NCI-H187 (cell line): ENCODE measurements around the gene SBNO1.
"Not testable (repeated sequence)": the region's sequence is repeated elsewhere in the genome, so short reads cannot be mapped to it uniquely, and the experiment has no call there.

Source experiments
- DNase-seq, 2 experiments: peaks; one replicate each; lab custom pipeline; 2025; lab: John Stamatoyannopoulos, UW

Gene SBNO1

DNA sequence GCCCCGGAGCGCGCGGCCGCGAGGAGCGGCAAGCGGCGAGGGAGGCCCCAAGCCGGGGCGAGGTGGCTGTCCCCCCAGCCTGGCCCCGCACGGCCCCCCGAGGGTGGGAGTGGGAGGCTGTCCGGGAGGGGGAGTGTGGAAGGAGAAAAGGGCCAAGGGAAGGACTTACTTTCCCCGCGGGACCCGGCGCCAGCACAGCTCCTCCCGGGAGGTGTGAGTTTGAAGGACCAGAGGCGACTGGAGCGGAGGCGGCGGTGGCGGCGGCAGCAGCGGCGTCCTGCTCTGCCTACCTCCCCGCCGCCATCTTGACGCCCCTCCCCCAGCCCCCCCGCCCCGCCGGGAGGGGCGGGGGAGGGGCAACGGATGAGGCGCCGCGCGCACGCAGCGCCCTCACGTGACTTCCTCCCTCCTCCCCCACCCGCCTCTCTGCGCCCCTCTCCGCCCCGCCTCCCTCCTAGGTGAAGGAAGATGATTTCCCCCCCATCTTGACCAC, at the start of gene SBNO1:
SBNO1 (minus strand) TSS at position 316 of the 493 bp plus-strand sequence. CDS start 14,406 bp downstream, outside the sequence.
- peak; percentile 94 to 95 for DNase-seq

DNA sequence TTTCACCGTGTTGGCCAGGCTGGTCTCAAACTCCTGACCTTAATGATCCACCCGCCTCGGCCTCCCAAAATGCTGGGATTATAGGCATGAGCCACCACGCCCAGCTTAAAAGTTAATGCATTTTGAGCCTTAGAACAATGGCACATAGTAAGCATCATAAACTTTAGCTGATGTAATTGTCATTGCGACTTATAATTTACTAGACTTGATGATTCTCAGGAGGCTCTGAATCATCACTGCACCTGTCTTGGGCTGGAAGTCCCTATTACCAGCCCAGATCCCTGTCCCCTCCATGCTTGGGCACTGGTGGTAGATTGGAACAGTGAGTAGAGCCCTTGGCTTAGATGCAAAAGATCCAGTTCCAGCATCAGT, 45.4 kb upstream of the SBNO1 start:
- no peak for DNase-seq

DNA sequence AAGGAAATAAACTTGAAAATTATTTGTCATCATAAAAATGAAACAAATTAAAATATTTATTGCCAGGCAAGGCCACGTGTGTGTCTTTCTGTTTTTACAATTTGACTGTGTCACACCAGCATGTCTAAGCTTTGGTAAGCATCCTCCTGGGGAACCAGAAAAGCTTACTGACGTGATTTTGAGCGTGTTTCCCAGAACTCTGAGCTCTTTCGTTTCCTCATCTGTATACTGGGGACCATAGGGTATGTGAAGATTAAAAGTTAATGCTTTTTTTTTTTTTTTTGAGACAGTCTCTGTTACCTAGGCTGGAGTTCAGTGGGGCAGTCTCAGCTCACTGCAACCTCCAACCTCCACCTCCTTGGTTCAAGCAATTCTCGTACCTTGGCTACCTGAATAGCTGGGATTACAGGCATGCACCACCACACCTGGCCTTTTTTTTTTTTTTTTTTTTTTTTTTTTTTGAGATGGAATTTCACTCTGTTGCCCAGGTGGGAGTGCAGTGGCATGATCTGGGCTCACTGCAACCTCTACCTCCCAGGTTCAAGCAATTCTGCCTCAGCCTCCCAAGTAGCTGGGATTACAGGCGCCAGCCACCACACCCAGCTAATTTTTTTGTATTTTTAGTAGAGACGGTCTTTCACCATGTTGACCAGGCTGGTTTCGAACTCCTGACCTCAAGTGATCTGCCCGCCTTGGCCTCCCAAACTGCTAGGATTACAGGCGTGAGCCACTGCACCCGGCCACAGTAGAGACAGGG, 44.8 kb upstream of the SBNO1 start:
- not testable (repeated sequence) for DNase-seq

DNA sequence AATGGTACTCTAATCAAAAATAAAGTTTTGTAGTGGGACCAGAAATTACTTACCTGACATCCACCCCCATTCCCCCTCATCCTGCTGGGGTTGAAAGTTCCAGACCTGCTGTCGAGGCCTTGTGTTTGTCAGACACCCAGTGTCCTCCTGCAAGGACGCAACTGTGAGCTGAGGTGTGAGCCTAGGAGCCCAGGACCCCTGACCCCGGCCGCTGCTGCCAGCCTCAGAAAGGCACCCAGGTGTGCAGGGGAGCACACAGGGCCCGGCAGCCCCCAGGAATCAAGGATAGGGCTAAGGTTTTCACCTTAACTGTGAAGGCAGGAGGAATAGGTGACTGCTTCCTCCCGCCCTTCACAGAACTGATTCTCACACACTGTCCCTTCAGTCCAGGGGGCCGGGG, 44.0 kb upstream of the SBNO1 start:
- DNase-seq, result not testable (repeated sequence)

DNA sequence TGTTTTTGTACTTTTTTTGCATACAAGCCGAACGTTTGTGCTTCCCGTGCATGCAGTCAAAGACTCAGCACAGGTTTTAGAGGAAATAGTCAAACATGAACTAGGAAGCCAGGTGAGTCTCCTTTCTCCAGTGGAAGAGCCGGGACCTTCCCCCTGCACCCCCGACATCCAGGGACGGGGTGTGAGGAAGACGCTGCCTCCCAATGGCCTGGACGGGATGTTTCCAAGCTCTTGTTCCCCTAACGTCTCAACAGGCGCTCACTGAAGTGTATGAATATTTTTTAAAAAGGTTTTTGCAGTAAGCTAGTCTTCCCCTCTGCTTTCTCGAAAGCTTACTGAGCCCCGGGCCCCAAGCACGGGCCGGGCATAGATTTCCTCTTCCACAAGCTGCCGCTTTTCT, 43.3 kb upstream of the SBNO1 start:
- DNase-seq, result not testable (repeated sequence)

DNA sequence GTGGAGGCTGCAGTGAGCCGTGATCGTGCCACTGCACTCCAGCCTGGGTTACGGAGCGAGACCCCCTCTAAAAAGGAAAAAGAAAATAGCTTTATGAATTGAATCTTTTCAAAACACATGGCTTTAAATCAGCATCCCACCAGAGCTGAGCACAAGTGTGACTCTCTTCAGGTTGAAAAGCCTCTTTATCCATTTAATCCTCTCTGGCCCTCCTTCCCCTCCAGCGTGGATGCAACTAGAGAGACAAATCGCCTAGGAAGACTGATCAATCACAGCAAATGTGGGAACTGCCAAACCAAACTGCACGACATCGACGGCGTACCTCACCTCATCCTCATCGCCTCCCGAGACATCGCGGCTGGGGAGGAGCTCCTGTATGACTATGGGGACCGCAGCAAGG, 42.6 kb upstream of the SBNO1 start:
- not testable (repeated sequence) for DNase-seq

DNA sequence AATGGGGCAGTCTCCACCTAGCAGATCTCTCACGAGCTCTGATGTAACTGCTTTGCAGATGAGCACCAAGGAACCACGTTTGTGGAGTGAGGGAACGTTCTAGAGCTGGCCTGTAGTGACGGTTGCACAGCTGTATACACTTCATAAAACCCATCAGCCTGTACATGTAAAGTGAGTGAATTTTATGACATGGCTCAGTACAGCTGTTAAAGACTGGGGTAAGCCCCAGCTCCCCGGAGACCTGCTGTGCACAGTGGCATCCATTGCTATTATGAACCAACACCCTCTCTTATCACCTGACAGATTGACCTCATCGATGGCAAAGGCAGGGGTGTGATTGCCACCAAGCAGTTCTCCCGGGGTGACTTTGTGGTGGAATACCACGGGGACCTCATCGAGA, 39.9 kb upstream of the SBNO1 start:
- no peak for DNase-seq

DNA sequence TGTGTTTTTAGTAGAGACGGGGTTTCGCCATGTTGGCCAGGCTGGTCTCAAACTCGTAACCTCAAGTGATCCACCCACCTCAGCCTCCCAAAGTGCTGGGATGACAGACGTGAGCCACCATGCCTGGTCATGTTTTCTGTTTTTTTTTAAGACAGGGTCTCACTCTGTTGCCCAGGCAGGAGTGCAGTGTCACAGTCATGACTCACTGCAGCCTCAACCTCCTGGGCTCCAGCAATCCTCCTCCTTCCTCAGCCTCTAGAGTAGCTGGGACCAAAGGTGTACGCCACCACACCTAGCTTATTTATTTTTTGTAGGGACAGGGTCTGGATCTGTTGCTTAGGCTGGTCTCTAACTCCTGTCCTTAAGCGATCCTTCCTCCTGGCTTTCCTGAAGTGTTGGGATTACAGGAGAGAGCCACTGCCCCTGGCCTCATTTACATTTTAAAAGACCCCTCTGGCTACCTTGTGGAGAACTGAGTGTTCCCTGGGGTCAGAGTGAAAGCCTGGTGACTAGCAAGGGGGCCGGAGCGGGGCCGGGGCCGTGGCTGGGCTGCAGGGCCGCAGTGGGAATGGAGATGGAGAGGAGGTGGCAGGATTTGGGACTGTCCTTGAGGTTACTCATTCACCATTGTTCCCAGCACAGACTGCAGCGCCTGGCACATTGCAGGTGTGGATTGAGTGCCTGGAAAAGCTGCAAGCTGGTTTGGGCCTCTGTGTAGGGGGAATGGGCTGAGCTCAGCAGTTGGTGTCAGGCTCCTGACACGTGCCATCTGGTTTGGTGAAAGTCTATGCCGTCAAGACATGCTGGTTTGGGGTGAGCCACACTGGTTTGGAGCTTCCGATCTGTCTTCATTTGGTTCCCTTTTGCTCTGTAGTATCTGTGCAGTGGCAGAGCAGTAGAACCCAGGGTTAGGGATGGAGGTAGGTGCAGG, 37.4 kb upstream of the SBNO1 start:
- DNase-seq, result no peak

DNA sequence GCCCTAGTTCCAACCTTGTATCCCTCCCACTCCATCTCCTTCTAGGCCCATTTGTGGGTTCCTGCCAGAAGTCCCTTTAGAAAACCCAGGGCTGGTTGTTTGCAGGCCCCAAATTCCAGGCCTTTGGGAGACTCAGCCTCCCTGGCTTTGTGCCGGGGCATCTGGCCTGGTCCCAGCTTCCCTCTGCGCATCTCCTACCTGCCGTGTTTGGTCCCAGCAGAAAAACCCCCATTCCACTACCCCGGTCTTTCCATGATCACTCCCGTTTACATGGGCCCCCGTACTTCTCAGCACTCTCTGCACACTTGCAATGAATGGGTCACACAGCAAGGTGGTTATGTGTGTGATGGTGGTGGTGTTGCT, 34.6 kb upstream of the SBNO1 start:
- DNase-seq, result no peak

DNA sequence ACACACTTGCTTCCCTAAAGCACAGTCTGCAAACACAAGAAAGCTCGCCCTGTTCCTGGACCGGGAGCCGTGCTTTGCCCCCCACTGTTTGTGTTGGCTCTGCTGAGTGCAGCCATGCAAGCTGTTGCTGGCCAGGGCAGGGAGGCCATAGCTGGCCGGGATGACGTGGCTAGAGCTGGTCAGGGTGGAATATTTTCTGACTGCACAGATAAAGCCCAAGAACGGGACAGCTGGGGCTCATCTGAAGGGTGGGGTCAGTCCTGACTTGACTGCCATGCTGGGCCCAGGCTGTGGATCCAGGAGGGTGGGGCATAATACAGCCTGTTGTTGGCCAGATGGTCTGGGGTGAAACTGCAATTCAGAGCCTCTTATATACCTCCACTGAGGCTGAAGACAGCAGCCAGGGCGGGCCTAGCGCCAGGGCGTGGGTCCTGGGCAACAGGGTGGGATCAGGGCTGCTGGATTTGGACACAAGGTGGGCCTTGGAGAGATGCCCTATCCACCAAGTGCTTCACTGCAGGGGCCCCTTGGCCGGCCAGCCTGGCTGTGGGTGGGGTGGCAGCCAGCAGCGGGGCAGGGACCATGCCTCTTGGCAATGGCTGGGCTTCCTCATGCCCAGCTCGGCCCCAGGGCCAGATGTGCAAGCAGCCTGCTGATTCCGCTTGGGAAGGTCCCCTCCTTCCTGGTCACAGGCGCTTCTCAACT, 34.1 kb upstream of the SBNO1 start:
- no peak for DNase-seq

DNA sequence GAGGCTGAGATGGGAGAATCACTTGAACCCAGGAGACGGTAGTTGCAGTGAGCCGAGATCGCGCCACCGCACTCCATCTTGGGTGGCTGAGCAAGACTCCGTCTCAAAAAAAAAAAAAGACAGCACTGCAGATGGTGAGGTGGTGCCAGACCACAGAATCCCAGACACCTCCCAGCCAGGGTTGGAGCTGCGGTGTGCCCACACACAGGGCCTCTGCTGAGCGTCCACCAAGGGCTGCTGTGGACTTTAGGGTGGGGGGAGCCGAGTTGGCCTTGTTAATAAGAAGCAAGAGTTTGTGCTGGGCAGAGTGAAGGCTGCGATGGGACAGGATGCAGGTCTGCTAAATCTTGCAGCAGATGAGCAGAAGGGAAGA, 33.5 kb upstream of the SBNO1 start:
- DNase-seq, result no peak

DNA sequence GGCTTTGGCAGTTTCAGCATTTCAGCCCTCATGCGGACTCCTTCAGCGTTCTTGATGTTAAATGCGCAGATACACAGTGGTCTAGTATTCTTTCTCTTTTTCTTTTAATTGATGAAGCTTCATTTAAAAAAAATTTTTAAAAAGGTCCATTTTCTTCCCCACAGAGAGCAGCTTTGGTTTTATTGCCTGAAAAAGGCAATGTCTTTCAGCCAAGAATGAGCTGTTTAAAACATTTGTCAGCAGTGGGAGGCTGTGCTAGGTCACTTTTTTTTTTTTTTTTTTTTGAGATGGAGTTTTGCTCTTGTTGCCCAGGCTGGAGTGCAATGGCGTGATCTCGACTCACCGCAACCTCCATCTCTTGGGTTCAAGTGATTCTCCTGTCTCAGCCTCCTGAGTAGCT, 32.8 kb upstream of the SBNO1 start:
- no peak for DNase-seq

DNA sequence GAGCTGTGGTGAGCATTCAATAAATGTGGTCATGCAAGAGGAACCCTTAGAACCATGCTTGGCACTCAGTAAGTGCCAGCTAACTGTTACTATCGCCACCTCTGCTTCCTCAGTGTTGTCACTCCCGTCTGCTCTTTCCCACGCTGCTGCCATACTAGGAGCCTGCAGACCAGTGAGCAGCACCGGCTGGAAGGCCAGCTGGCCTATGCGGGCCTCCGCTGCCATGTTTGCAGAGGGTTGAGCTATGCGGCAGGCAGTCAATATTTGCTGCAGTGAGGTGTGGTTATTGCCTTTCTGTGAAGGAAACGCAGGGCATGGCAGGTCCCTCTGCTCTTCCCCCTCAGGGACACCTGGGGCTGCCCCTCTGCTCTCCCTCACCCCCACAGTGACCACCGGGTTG, 32.3 kb upstream of the SBNO1 start:
- DNase-seq, result no peak

DNA sequence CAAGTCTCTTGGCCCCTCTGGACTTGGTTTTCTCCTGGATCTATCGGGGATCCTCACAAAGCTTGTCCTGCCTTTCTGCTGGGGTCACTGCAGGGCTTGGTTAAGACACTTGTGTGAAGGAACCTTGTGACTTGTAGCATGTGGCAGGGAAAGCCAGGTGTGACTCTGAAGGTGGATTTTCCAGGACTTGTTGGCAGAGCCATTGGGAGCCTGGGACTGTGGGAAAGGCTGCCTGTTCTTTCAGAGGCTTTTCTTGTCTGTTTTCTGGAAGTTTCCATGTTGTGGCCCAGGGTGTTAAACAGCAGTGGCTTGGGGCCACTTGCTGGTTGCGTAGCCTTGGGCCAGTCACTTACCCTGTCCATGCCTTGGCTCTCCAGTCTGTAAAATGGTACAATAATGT, 31.9 kb upstream of the SBNO1 start:
- DNase-seq, result no peak

DNA sequence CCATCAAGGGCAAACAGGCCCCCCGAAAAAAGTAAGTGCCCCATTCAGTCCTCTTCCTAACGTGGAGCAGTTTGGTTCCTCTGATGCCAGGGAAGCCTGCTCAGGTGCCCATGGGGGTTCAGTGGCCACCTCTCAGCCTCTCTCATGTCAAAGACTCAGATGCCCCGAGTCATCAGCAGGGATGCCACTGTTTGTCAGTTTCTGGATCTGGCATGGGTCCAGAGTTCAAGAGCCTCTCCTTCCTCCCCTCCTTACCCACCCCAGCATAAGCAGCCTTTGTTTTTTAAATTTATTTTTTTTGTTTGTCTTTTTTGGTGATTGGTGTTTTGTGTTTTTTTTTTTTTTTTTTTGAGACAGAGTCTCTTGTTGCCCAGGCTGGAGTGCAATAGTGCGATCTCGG, 30.6 kb upstream of the SBNO1 start:
- DNase-seq, result no peak

DNA sequence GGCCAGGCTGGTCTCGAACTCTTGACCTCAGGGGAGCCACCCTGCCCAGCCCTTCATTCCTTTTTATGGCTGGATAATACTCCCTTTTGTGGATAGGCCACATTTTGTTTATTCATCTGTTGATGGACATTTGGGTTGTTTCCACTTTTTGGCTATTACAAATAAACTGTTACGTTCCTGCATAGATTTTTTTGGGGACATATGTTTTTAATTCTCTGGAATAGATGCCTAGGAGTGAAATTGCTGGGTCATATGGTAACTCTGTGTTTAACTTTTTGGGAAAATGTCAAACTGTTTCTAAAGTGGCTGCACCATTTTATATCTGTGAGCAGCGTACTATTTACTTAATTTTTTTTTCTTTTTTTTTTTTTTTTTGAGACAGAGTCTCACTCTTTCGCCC, 29.1 kb upstream of the SBNO1 start:
- no peak for DNase-seq

DNA sequence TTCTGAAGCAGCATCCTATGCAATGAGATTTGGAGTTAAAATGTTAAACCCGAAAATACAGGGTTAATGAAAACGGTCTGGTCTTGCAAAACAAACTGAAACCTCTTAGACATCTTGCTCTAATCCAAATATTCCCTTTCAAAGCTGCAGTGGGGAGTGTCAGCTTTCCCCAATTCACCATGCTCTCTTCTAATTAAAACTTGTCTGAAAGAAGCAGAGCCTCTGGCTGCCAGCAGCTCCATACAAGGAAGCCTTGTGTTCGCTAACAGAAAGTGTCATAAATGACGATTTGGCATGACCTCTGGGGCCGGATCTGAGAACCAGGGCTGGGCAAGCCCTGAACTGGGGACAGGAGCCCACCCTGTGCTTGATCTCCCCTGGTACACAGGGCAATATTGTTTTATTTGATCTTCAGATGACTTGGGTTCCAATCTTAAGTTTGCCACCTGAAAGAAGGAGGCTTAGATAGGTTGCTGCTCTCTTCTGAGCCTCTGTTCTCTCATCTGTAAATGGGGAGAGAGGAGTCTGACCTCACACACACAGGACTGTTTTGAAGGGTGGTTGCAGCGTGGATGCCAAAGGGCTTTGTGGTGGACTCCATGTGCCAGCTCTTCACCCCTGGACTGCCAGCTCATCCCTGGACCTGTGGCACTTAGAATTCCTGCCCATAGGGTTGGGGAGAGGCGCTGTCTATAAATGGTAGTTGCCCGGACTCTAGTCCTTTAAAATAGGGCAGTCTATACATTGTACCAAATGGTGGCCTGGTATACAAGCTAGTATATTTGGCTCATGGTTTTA, 27.1 kb upstream of the SBNO1 start:
- DNase-seq, result no peak

DNA sequence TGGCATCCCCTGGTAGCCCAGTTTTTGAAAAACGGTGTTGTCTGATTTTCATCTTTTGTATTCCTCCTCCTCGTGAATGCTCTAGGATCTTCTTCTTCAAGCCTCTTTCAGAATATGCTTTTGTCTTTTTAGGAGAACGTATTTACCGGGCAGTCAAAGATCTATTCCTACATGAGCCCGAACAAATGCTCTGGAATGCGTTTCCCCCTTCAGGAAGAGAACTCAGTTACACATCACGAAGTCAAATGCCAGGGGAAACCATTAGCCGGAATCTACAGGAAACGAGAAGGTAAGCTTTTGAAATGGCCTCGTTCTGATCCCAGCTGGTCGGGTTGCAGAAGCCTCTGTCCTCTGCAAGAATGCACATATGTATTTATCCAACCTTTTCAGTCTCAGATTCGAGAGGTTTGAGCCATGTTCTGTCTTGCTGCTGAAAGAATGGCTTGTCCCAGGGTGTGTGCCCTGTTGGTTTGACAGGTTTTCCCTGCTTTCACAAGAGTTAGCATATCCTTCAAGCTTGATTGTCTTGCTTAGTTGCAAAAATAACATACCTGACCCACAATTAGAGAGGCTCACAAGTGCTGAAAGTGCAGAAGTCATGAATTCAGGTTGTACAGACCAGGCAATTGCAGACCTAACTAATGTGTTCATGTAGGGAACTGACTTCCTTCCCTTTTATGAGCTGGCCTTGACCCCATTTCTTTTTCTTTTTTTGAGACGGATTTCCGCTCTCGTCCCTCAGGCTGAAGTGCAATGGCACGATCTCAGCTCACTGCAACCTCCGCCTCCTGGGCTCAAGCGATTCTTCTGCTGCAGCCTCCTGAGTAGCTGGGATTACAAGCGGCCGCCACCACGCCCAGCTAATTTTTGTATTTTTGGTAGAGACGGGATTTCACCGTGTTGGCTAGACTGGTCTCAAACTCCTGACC, 26.1 kb upstream of the SBNO1 start:
- DNase-seq, result no peak

DNA sequence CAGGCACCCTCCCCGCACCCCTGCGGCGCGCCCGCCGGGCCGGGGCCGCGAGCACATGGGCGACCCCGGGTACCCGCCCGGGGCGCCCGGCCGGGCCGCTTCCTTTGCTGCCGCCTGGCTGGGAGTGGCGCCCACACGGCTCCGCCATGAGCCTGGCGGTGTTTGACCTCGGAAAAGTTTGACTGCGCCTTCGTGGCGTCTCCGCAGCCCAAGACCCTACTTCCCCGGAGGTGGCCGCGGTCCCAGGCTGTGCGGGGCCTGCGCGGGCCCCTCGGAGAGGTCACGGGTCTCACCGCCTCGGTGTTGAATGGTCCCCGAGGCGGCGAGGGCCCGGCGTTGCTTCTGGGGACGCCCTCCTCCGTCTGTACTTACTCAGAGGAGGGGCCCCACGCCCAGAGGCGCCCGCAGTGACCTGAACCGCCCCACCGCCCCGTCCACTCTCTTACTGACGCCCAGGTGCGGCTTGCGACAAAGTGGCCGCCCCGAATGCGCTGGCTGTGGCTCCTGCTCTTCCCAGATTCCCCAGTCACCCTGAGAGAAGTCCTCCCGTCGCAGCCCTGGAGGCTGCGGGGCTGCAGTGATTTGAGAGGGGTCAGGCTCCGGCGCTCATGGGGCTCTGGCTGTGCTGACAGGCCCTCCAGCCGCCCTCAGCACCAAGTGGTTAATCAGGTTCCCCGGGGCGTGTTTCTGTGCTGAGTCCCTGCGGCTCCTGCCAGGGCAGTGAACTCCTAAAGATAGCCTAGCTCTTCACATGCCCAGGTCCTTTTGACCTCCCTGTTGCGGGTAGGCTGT, 25.1 kb upstream of the SBNO1 start:
- no peak for DNase-seq
